Lower leg skin (tissue), 3 donors: Measurements from ENCODE around the gene NEXN.

Experiments used
- POLR2A ChIP-seq, 2 donors: fragments of 450-650 bp; IDR thresholded peaks; one replicate each; pipeline ENCODE4 v1.6.1; 2016 to 2017; ENCODE audit warnings: antibody characterized with exemption in 2 of 2, mild to moderate bottlenecking in 1 of 2, moderate library complexity in 1 of 2
- TF ChIP-seq, protein P1 (sequence below), 3 donors: fragments of 450-650 bp; IDR thresholded peaks; one replicate each; pipeline ENCODE4 v1.5.1; 2016; ENCODE audit warnings: antibody characterized with exemption in 3 of 3, mild to moderate bottlenecking in 3 of 3, moderate library complexity in 2 of 3

GRCh38 chr1:77966291-77966690, 77.9 kb downstream of the NEXN start:
- TF ChIP-seq, protein P1, sequence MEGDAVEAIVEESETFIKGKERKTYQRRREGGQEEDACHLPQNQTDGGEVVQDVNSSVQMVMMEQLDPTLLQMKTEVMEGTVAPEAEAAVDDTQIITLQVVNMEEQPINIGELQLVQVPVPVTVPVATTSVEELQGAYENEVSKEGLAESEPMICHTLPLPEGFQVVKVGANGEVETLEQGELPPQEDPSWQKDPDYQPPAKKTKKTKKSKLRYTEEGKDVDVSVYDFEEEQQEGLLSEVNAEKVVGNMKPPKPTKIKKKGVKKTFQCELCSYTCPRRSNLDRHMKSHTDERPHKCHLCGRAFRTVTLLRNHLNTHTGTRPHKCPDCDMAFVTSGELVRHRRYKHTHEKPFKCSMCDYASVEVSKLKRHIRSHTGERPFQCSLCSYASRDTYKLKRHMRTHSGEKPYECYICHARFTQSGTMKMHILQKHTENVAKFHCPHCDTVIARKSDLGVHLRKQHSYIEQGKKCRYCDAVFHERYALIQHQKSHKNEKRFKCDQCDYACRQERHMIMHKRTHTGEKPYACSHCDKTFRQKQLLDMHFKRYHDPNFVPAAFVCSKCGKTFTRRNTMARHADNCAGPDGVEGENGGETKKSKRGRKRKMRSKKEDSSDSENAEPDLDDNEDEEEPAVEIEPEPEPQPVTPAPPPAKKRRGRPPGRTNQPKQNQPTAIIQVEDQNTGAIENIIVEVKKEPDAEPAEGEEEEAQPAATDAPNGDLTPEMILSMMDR (IDR thresholded peaks at IDR 0.05), result no peak
- TF ChIP-seq POLR2A (IDR thresholded peaks at IDR 0.05), result no peak
